Measurements from ENCODE around the gene MLST8.

GRCh38 chr16:2157480-2158261 lies 47.6 kb upstream of the MLST8 start:
- TF ChIP-seq, protein P1, sequence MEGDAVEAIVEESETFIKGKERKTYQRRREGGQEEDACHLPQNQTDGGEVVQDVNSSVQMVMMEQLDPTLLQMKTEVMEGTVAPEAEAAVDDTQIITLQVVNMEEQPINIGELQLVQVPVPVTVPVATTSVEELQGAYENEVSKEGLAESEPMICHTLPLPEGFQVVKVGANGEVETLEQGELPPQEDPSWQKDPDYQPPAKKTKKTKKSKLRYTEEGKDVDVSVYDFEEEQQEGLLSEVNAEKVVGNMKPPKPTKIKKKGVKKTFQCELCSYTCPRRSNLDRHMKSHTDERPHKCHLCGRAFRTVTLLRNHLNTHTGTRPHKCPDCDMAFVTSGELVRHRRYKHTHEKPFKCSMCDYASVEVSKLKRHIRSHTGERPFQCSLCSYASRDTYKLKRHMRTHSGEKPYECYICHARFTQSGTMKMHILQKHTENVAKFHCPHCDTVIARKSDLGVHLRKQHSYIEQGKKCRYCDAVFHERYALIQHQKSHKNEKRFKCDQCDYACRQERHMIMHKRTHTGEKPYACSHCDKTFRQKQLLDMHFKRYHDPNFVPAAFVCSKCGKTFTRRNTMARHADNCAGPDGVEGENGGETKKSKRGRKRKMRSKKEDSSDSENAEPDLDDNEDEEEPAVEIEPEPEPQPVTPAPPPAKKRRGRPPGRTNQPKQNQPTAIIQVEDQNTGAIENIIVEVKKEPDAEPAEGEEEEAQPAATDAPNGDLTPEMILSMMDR (tag by site-specific recombination; IDR thresholded peaks at IDR 0.05) = no peak
- TF ChIP-seq ZNF510 (tag by site-specific recombination; IDR thresholded peaks at IDR 0.05; ENCODE audit: insufficient replicate concordance) (no peak), YY1 (tag by site-specific recombination; IDR thresholded peaks at IDR 0.05) (no peak), ZNF530 (tag by site-specific recombination; IDR thresholded peaks at IDR 0.05; ENCODE audit: low read depth) (no peak), BCL11A (tag by site-specific recombination; IDR thresholded peaks at IDR 0.05; ENCODE audit: low read depth) (no peak), SP2 (tag by site-specific recombination; IDR thresholded peaks at IDR 0.05) (no peak), ZNF701 (tag by site-specific recombination; IDR thresholded peaks at IDR 0.05) (no peak)
- TF ChIP-seq, protein P2, sequence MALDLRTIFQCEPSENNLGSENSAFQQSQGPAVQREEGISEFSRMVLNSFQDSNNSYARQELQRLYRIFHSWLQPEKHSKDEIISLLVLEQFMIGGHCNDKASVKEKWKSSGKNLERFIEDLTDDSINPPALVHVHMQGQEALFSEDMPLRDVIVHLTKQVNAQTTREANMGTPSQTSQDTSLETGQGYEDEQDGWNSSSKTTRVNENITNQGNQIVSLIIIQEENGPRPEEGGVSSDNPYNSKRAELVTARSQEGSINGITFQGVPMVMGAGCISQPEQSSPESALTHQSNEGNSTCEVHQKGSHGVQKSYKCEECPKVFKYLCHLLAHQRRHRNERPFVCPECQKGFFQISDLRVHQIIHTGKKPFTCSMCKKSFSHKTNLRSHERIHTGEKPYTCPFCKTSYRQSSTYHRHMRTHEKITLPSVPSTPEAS (tag by site-specific recombination; IDR thresholded peaks at IDR 0.05) = no peak

All from HEK293 (cell line).